ENCODE measurements around the gene CYSRT1. TPM values are rescaled to one million over a fixed set of nuclear protein-coding genes. Genes with fewer than 3 reads are reported as not detected.
"Not testable (repeated sequence)": the region's sequence is repeated elsewhere in the genome, so short reads cannot be mapped to it uniquely, and the experiment has no call there.

CYSRT1 gene
- total RNA-seq, 1 donor from 2014 or later = not detected

DNA sequence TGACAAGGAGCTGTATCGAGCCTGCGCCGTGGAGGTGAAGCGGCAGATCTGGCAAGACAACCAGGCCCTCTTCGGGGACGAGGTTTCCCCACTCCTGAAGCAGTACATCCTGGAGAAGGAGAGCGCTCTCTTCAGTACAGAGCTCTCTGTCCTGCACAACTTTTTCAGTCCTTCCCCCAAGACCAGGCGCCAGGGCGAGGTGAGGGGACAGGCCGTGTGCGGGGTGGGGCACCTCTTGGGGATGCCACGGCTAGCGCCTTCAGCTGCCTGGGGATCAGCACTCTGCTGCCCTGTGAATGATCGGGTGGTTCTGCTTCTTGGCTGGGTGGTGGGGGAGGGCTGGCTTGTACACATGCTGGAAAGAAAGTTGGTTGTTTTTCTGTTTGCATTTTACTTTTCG lies 31.9 kb downstream of the CYSRT1 start:
- Histone ChIP-seq H4K20me1 (ENCODE audit: low read depth) (peaks cover 19% of the 10 kb centered on the region), H3F3A (ENCODE audit: low read depth) (peaks cover 23% of the 10 kb centered on the region), H3K27ac (no peak overlapping the region), H3K4me3 (no peak overlapping the region), H3K9me3 (ENCODE audit: low read depth) (no peaks in the 10 kb centered on the region), H3K4me2 (no peak overlapping the region), H3K36me3 (no peaks in the 10 kb centered on the region), H3K79me2 (ENCODE audit: low read depth) (peaks cover 20% of the 10 kb centered on the region), H3K9ac (no peak overlapping the region), H3K27me3 (peaks cover 6% of the 10 kb centered on the region), H3K4me1 (peaks cover 20% of the 10 kb centered on the region), H2AFZ (replicated peaks) (no peak overlapping the region)
- Mint-ChIP-seq H3K27me3 (ENCODE audit: insufficient read depth, low read depth) (peaks cover 9% of the 10 kb centered on the region), H3K4me1 (peaks cover 21% of the 10 kb centered on the region), H3K27ac (no peak overlapping the region), H3K36me3 (peaks cover 14% of the 10 kb centered on the region), H3K9me3 (peaks cover 3% of the 10 kb centered on the region), H3K4me3 (peak overlapping the region; percentile 90)
- no peak for DNase-seq (ENCODE audit: low spot score)
- TF ChIP-seq EZH2 (IDR thresholded peaks at IDR 0.05) = no peak
- TF ChIP-seq EZH2phosphoT487 (IDR thresholded peaks at IDR 0.05) = no peak
- TF ChIP-seq, protein P1, sequence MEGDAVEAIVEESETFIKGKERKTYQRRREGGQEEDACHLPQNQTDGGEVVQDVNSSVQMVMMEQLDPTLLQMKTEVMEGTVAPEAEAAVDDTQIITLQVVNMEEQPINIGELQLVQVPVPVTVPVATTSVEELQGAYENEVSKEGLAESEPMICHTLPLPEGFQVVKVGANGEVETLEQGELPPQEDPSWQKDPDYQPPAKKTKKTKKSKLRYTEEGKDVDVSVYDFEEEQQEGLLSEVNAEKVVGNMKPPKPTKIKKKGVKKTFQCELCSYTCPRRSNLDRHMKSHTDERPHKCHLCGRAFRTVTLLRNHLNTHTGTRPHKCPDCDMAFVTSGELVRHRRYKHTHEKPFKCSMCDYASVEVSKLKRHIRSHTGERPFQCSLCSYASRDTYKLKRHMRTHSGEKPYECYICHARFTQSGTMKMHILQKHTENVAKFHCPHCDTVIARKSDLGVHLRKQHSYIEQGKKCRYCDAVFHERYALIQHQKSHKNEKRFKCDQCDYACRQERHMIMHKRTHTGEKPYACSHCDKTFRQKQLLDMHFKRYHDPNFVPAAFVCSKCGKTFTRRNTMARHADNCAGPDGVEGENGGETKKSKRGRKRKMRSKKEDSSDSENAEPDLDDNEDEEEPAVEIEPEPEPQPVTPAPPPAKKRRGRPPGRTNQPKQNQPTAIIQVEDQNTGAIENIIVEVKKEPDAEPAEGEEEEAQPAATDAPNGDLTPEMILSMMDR (IDR thresholded peaks at IDR 0.05) = no peak

DNA sequence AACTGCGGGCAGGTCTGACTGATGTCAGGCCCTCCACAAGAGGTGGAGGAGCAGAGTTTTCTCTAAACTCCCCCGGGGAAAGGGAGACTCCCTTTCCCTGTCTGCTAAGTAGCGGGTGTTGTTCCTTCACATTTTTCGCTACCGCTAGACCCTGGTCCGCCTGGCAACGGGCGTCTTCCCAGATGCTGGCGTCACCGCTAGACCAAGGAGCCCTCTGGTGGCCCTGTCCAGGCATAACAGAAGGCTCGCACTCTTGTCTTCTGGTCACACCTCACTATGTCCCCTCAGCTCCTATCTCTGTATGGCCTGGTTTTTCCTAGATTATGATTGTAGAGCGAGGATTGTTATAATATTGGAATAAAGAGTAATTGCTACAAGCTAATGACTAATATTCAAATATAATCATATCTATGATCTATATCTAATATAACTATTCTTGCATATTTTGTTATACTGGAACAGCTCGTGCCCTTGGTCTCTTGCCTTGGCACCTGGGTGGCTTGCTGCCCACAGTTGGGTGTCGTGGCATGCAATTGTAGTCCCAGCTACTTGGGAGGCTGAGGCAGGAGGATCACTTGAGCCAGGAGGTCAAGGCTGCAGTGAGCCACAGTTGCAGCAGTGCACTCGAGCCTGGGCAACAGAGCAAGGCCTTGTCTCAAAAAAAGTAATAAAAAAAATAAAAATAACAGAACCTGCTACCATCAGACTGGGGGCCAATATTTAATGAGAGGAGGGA lies 37.4 kb downstream of the CYSRT1 start:
- H3K27me3 Mint-ChIP-seq (ENCODE audit: insufficient read depth, low read depth); H3K9ac ChIP-seq; H3K27me3 ChIP-seq; H2AFZ ChIP-seq (replicated peaks); H3K36me3 ChIP-seq; DNase-seq (ENCODE audit: low spot score); H3K9me3 ChIP-seq (ENCODE audit: low read depth); H3K27ac Mint-ChIP-seq; H3K79me2 ChIP-seq (ENCODE audit: low read depth); H3K27ac ChIP-seq; H3K4me2 ChIP-seq; H3K4me3 ChIP-seq; H4K20me1 ChIP-seq (ENCODE audit: low read depth); H3K4me1 ChIP-seq; H3K9me3 Mint-ChIP-seq; H3K4me1 Mint-ChIP-seq: not testable (repeated sequence)
- TF ChIP-seq, protein P1 (IDR thresholded peaks at IDR 0.05) = peak; percentile 48
- Mint-ChIP-seq H3K36me3 (peaks cover 13% of the 10 kb centered on the region), H3K4me3 (peak overlapping the region; percentile 65)
- peaks cover 16% of the 10 kb centered on the region for H3F3A ChIP-seq (ENCODE audit: low read depth)

DNA sequence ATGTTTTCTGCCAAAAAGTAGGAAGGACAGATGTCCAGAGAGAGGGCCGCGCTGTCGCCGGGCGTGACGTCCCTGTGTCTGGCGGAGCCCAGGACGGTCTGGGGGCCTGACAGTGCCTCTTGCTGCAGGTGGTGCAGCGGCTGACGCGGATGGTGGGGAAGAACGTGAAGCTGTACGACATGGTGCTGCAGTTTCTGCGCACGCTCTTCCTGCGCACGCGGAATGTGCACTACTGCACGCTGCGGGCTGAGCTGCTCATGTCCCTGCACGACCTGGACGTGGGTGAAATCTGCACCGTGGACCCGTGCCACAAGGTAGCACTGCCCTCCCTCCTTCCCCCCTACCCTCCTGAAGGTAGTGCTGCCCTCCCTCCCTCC lies 37.9 kb downstream of the CYSRT1 start:
- Histone ChIP-seq H3K27ac (no peak overlapping the region), H4K20me1 (ENCODE audit: low read depth) (no peaks in the 10 kb centered on the region), H3K4me3 (no peak overlapping the region), H3F3A (ENCODE audit: low read depth) (peaks cover 16% of the 10 kb centered on the region), H2AFZ (replicated peaks) (no peak overlapping the region), H3K36me3 (no peaks in the 10 kb centered on the region), H3K9me3 (ENCODE audit: low read depth) (no peaks in the 10 kb centered on the region), H3K79me2 (ENCODE audit: low read depth) (no peaks in the 10 kb centered on the region), H3K4me1 (no peaks in the 10 kb centered on the region), H3K4me2 (no peak overlapping the region), H3K9ac (no peak overlapping the region), H3K27me3 (no peaks in the 10 kb centered on the region)
- peaks cover 2% of the 10 kb centered on the region for H3K27me3 Mint-ChIP-seq (ENCODE audit: insufficient read depth, low read depth)
- H3K27ac Mint-ChIP-seq = no peak overlapping the region
- H3K4me1 Mint-ChIP-seq = peaks cover 5% of the 10 kb centered on the region
- H3K9me3 Mint-ChIP-seq = peaks cover 3% of the 10 kb centered on the region
- TF ChIP-seq, protein P1 (IDR thresholded peaks at IDR 0.05) = no peak
- TF ChIP-seq EZH2 (IDR thresholded peaks at IDR 0.05) = no peak
- TF ChIP-seq EZH2phosphoT487 (IDR thresholded peaks at IDR 0.05) = no peak
- peak overlapping the region; percentile 65 for H3K4me3 Mint-ChIP-seq
- peaks cover 16% of the 10 kb centered on the region for H3K36me3 Mint-ChIP-seq
- DNase-seq (ENCODE audit: low spot score) = no peak

Data from neural progenitor cell (in vitro differentiated cells).